Fibroblast of the conjunctiva (primary cell): ENCODE results near the gene FGGY.
"Not testable (repeated sequence)": the region's sequence is repeated elsewhere in the genome, so short reads cannot be mapped to it uniquely, and the experiment has no call there.

Experiments used
- DNase-seq: peaks from one replicate; pipeline ENCODE4 v3.0.0-alpha.2; 2010; ENCODE audit warnings: low read depth

The FGGY gene, protein sequence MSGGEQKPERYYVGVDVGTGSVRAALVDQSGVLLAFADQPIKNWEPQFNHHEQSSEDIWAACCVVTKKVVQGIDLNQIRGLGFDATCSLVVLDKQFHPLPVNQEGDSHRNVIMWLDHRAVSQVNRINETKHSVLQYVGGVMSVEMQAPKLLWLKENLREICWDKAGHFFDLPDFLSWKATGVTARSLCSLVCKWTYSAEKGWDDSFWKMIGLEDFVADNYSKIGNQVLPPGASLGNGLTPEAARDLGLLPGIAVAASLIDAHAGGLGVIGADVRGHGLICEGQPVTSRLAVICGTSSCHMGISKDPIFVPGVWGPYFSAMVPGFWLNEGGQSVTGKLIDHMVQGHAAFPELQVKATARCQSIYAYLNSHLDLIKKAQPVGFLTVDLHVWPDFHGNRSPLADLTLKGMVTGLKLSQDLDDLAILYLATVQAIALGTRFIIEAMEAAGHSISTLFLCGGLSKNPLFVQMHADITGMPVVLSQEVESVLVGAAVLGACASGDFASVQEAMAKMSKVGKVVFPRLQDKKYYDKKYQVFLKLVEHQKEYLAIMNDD

DNA sequence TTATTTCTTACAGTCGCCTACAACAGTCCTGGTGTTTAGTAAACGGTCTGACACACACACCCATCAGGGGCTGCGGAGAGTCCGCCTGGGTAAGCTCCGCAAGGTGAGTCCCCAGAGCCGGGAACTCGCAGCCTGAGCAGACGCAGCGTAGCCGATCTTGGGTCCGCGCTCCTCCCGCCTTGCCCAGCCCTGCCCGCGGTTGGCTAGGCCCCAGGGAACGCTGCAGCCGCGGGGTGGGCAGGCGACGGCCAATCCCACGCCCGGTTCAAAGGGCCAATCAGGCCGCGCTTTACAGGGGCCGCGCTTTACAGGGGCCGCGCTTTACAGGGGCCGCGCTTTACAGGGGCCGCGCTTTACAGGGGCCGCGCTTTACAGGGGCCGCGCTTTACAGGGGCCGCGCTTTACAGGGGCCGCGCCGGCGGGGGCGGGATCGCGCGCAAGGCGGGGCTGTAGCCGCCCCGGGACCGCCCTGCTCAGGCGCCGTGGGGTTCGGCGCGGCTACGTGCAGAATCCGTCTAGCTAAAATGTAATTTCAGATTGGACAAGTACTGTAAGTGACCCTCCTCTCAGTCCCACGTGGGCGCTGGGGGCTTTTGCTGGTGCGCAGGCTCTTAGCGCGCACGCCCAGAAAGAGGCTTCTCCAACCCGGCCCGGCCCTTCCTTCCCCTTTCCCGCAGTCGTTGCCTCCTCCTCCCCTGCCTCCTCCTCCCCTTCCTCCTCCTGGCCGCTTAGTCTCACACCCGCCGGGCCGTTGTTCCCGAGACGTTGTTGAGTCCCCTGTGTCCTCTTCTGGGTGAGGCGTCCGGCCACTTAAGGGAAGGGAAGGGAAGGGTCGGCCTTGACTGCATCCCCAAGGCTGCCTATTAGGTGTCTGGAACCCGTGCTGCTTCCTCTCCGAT, at the start of gene FGGY:
Gene FGGY (plus strand): TSS at position 737 of the 899 bp plus-strand sequence. CDS start 24,456 bp downstream, outside the sequence.
- DNase-seq: peak; percentile 99

DNA sequence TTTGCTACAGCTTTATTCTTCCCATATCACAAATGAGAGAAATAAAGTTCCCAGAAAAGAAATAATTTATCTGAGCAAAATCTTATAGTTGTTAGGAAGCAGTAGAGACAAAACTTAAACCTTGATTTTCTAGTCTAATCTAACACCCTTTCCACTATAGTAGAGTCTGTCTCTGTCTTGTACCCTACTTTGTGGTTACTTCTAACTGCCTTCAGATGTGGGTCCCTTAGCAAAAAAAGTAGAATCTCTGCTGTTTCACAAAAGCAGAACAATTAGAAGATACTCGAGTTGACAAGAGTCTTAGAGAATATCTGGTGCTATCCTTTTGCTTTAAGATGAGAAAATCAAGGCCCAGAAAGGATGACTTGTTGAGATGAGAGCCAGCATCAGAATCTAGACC, 48.1 kb upstream of the FGGY start:
- no peak for DNase-seq

DNA sequence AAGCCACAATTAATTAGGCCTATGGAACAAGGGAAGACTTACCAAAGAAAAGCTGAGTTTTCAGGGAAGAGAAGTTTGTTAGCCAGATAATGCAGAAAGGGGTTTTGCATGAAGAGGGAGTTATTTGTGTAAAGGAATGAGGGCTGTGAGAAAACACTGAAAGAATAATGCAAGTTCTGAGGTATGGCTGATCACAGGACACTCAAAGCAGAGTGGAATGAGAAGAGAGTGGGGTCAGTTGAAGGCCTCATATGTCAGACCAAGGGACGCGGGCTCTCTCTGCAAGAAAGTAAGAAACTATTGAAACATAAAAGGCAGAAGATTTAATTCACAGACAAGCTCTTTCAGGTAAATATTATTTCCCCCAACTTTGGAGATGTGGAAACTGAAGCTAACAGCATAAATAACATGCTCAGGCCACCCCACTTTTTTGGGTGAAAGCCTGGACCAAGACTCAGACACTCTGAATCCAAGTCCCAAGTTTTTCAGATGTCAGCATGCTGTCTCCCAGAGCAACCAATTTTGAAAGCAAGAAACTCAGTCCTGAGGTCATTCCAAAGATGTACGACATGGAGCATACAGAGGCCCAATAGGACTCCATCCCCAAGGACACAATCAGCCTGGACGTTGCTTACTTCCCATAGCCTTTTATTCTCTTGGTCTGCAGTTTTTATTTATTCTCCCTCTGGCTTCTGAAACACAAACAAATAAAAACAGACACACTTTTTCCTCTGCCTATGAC, 47.3 kb upstream of the FGGY start:
- no peak for DNase-seq

DNA sequence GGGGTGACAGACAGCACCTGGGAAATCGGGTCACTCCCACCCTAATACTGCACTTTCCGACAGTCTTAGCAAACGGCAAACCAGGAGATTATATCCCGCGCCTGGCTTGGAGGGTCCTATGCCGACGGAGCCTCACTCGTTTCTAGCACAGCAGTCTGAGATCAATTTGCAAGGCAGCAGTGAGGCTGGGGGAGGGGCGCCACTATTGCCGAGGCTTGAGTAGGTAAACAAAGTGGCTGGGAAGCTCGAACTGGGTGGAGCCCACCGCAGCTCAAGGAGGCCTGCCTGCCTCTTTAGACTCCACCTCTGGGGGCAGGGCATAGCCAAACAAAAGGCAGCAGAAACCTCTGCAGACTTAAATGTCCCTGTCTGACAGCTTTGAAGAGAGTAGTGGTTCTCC, 45.8 kb upstream of the FGGY start:
- DNase-seq: not testable (repeated sequence)

DNA sequence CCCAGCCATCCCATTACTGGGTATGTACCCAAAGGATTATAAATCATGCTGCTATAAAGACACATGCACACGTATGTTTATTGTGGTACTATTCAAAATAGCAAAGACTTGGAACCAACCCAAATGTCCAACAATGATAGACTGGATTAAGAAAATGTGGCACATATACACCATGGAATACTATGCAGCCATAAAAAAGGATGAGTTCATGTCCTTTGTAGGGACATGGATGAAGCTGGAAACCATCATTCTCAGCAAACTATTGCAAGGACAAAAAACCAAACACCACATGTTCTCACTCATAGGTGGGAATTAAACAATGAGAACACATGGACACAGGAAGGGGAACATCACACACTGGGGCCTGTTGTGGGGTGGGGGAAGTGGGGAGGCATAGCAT, 40.5 kb upstream of the FGGY start:
- not testable (repeated sequence) for DNase-seq

DNA sequence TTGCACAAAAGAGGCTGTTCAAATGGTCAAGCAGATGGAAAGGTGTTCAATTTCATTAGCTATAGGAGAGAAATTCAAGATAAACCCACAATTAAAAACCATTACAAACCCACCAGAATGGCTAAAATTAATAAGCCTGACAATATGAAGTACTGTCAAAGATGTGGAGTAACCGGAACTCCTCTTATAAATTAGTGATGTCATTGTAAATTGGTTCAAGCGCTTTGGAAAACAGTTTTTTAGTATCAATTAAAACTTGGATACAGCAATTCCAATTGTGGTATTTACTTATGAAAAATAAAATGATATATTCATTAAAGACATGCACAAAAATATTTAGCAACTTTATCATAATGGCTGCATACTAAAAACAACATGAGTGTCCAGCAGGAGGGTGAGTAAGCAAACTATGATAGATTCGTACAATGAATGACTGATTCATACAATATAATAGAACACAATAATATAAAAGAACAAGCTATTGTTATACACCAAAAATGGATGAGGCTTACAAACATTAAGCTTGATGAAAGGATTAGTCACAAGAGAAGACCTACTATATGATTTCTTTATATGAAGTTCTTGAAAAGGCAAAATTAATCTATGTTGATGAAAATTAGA, 38.4 kb upstream of the FGGY start:
- no peak for DNase-seq

DNA sequence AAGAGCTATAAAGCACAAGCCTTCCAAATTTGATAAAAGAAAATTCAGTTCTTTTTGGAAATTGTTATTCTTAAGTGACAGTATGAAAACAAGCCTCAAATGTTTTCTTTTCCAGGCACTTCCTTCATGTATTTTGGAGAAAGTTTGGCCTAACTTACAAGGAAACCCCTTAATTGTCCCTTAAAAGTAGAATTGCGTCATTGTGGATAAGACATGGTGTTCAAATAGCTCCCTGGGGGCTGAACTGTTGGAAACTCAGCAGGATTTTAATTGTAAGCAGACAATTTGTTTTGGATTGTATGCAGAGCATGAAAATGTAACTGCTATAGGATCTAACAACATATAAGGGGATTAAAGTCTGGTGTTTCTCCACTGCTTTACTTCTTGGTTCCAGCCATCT, 35.4 kb upstream of the FGGY start:
- peak; percentile 65 for DNase-seq

DNA sequence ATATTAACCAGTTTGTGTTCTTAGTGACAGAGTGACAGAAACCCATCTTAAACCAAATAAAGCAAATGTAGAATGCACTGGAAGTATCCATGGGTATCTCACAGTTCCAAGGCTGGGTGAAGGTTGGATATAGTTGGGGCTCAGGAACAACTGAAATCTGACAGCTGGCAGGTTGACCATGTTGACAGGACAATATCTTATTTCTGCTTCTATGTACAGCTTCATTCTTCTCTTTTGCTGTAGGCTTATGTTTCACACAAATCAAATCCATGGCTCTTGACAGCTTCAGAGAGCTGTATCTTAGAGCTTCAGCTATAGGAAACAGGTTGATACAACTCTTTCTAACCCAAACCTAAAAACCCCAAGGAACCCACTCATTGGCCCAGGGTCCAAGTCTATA, 34.3 kb upstream of the FGGY start:
- DNase-seq: no peak

DNA sequence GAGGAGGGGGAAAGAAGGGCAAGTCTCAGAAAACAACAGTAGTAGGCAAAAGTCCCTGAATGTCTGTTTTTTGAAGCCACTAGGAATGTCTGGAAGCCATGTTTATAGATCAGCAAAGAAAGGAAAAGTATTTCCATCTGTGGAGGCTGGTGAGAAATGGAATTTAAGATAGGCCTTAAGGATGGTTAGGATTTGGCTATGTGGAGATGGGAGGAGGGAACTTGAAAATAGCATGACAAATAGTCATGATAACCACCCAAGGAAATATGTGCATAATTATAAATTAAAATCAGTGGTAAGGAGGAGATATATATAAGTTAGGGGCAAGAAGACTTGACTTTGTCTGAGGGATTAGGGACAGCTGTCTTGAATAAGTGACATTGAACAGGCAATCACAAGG, 33.8 kb upstream of the FGGY start:
- DNase-seq: no peak

DNA sequence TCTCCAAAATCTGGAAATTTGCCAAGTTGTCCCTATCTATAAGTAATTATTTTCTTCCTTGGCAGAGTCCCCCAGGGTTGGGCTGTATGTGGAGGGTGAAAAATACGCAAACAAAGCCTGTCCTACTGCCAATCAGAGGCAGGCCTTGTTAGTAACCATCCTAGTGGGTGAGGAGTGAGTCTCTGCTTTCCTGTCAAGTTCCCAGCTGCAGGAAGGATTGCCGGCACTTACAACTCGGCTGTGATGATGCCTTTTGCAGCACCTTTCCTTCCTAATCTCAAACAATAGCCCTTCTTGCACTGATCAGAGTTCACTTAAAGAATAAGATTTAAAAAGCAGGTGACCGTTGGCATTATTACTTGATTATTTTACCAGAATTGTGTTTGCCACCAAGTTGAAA, 31.3 kb upstream of the FGGY start:
- no peak for DNase-seq

DNA sequence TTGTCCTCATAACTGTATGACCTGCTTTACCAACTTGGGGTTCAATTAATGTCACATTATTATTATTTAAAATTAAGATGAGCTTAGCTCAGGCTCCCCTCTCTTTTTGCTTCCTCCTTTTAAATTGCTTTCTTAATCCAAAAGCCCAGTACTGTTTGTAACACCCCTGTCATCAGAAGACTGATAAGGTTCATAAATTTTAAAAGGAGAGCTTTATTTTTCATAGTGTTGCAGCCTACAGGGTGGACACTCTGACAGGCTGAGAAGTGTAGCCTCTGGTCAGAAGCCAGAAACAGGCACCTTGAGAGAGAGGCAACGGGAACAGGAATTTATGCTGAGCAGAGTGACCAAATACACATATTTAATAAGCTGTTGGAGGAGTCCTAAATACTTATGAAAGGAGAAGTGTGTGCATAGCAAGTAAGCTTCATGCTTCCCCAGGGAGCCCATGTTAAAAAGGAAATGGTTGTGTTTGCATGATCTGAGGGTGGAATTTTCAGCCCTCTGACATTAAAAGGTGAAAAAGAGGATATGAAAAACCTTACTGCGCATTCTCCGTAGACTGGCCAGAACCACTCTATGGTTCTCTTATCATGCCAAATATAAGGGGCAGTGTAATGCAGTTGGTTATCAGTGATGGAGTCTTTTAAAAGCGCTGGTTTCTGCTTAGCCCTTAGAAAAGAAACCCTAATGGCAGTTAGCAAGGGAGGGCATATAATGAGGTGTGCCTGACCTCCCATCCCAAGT, 30.5 kb upstream of the FGGY start:
- DNase-seq: no peak

DNA sequence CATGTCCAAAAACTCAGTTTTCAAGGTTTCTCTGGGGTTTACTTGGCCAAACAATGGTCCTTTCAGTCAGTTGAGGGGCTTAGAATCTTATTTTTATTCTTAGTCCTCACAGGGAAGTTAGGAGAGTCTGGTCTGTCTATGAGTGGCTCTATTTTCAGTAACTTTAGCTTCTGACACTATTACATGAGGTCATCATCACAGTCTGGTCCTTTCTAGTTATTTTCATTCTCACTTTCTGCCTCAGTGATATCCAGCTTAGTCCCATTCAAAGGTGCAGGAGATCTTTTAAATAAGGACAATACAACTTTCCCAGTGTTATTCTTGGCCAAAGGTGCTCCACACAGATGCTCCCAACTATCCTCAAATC, 30.0 kb upstream of the FGGY start:
- no peak for DNase-seq

DNA sequence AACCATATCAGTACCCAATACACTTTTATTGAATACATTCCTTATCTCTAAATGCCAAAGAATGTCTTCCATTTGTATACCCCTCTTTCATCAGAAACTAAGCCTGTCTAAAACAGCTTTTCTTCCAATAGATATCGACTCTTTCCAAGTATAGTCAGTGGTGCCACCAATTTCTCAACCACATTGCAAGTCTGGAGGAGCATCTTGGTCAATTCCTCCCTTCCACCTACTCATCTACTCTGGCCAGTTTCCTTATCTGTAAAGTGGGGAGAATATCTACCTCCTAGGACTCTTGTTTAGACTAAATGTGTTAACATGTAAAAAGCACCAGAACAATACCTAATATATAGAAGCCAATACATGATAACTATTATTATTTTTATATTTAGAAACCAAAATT, 28.5 kb upstream of the FGGY start:
- no peak for DNase-seq

DNA sequence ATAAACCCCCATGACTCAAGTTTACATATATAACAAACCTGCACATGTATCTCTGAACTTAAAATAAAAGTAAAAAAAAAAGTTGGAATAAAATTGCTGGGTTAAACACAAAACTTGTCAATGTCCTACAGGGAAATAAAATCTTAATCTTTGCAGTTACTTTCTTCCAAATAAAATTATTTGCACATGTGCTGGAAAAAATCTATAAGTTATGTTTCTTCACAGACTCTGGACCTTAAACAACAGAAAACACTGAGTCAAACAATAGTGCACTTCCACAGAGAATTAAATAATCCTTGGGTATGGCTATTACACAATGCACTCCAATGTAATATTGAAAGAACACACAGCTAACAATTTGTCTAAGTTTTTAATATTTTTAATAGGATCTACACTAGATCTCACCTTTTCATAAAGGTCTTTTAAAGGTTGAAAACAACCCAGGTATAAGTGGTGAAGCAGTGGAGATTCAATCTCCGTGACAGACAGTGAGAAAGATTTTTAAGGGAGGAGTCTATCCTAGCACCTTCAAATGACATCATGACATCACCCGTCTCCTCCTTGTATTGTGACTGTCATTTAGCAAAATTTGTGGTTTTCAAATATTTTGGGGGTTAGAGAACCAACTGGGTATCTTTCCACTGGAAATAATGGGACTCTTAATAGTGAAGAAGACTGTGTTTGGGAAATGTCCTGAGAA, 25.2 kb upstream of the FGGY start:
- DNase-seq: no peak

DNA sequence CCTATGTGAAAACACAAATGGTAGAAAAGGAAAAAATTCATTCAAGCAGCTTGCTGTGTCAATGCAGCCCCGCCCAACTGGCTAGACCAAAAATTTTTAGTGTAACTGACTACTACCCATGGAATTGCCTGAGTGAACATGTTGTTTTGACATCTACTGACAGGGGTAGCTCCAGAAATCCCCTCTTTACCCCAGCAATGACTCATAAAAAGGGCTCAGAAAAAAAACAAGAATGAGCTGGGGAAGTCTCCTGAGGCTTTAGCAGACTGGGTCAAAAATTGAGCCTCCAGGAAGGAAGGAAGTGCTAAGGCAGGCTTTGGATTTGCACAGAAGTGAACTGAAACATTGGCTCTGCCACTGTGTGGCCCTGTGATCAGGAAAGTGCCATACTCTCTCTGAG, 24.4 kb upstream of the FGGY start:
- DNase-seq: peak; percentile 55

DNA sequence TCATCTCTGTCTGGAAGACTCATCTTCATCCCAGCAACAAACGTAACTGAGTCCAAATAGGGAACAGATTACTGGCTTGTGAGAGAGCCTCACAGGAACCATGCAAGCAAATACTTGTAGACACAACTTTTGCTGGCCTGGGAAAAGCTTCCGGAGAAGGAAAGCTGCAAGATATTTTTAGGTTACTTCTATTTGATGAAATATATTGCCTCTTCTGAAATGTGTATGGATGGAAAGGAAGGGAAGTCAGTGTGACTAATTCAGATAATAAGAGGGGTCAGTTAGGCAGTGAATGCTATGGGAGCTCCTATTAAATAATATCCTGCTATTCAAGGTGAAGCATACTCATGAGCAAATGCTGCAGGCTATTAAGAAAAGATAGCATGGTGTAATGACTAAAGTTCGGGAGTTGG, 20.4 kb upstream of the FGGY start:
- DNase-seq: no peak

DNA sequence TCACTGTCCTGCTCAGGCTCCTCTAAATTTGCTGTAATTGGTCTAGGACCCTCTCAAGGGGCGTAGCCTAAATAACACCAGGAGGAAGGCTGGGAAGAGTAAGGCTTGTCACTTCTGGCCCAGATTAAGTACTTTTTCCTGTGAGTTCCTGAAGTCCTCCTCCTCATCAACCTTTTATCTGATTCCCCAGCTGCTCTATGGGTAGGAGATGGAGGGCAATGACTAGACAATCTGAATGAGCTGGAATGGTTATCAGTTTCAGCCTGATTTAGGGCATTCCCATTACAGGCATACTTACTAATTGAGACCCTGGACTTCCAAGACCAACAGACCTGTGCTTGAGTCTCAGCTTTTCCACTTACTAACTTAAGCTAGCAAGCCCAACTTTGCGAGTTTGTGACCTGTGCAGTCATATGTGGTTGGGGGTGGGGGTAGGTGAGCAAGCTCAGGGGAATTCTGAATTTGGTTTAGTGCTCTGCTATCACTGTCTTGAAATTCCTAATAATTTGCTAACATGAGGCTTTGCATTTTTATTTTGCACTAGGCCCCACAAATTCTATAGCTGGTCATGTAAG, 18.0 kb upstream of the FGGY start:
- DNase-seq: no peak

DNA sequence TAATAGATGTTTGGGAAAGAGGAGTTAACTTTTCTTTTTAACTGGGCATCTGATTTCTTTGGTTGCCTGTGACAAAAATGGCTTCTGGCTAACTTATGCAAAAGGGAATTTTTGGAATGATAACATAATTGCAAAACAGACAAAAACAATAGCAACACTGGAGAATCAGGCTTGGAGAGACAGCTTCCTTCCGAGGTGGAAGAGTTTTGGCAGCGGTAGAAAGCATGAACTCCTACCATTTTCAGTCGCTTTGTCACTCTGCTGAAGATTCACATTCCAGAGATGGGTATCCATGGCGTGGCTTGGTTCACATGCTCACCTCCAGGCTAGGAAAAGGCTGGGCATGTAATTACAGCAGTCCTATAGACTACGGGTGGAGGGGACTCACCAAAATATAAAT, 17.2 kb upstream of the FGGY start:
- no peak for DNase-seq

DNA sequence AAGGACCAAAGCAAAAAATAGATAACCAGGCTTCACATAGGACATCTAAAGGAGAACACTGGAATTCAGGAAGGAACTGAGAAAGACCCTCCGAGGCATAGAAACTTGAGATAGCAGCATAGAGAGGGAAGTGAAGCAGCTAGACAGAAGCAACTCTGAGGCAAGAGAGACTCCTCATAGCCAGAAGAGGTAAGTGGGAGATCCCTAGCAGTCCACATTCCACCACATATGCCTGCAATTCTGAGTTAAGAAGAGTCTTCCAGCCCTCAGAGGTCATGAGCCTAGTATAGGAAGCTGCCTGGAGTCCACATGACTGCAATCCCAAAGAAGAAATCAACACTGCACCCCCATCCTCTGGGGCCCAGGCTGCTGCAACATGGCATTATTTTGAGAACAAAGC, 13.9 kb upstream of the FGGY start:
- no peak for DNase-seq

DNA sequence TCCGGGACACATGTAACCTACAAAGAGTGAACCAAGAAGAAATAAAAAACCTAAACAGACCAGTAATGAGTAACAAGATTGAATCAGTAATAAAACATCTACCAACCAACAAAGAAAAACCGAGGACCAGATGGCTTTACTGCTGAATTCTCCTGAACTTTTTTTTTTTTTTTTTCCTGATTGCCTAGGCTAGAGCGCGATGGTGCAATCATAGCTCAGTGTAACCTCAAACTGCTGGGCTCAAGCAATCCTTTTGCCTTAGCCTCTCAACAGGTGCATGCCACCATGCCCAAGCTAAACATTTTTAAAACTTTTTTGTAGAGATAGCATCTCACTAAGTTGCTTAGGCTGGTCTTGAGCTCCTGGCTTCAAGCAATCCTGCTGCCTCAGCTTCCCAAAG, 11.2 kb upstream of the FGGY start:
- no peak for DNase-seq
